ENCODE measurements around the gene CPAMD8. TPM values are rescaled to one million over a fixed set of nuclear protein-coding genes. Genes with fewer than 3 reads are reported as not detected.

The CPAMD8 gene
- total and polyA plus RNA-seq, 5 experiments from 2014 or later, result 0.89 to 7.5 (median 2.1) TPM

- H3K27me3 Mint-ChIP-seq, result peaks cover 0 to 2% (median 0%) of the 10 kb centered on the region in 5 donors
- no peaks in the 10 kb centered on the region for H3K36me3 Mint-ChIP-seq
- POLR2A ChIA-PET, result no interaction called here
- DNase-seq (peak in 1 of 10 donors; percentile 56), ATAC-seq (no peak)
- no peak overlapping the region for H3K27ac Mint-ChIP-seq
- H3K4me3 Mint-ChIP-seq, result no peak overlapping the region
- H3K9me3 Mint-ChIP-seq, result no peaks in the 10 kb centered on the region
- peaks cover 8 to 23% (median 21%) of the 10 kb centered on the region in 4 donors for H3K4me1 Mint-ChIP-seq
Observed at GRCh38 chr19:16902545-16902944, 124.1 kb downstream of the CPAMD8 start.

DNA sequence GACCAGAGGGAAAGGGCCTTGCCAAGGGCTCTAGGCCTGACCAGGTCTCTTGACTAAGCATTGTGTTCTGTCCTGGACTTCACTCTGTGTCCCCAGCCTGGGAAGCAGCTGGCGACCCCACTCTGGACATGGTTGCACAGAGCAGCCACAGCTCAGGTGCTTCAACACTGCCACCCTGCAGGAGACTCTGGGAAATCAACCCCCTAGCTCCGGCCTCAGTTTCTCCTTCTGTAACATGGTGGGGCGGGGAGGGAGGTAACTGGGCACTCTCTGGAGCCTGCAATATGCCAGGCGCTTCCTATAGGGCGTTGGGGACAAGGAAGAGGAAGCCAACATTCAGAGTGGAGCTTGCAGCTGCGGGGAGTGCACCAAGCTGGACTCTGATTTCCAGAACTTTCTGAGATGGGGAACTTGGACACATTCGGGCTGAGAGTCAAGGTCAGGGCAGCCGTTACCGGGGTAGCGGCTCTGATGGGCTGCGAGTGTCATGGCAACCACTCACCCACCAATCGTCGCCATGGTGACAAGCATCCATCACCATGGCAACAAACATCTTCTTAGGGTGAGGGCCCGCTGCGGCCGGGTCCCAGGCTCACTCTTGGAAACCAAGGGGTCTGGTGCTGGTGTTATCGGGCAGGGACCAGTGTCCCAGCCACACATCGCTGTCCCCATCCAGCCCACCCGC is 125.0 kb downstream of the CPAMD8 start:
- Mint-ChIP-seq H3K4me3 (no peak overlapping the region), H3K27ac (no peak overlapping the region), H3K4me1 (peaks cover 8 to 23% (median 21%) of the 10 kb centered on the region in 4 donors), H3K27me3 (peaks cover 0 to 2% (median 0%) of the 10 kb centered on the region in 5 donors), H3K9me3 (no peaks in the 10 kb centered on the region), H3K36me3 (no peaks in the 10 kb centered on the region)
- POLR2A ChIA-PET, result no interaction called here
- ATAC-seq, result no peak
- peak in 1 of 10 donors; percentile 59 for DNase-seq

DNA sequence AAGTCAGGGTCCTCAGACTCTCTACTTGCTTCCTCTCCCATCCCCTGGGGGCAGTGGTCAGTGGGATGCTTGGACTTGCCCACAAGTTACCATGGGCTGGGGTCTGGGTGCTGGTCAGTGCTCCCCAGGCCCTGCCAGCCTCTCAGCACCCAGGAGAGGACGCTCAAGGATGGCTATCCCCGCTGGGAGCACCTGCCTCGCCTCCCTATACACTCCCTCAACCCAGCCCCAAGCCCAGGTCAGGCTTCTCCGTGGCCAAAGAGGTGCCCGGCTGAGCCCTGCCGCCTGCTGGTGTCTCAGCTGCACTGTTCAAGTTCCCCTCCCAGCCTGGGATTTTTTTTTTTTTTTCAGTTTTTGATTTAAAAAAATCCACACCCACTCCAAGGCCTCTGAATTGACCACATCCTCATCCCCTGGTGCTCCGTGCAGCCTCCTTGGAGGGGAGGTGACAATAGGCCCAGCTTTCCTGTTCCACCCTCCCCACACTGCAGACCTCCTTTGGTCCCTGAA is 127.0 kb downstream of the CPAMD8 start:
- Mint-ChIP-seq H3K27ac (peak overlapping the region in 7 of 10 donors; percentile 43 to 88 (median 57)), H3K27me3 (peaks cover 0 to 4% (median 3%) of the 10 kb centered on the region in 5 donors), H3K36me3 (no peaks in the 10 kb centered on the region), H3K4me3 (peak overlapping the region in 7 of 10 donors; percentile 41 to 78 (median 48)), H3K4me1 (peaks cover 10 to 29% (median 27%) of the 10 kb centered on the region in 4 donors), H3K9me3 (no peaks in the 10 kb centered on the region)
- ATAC-seq, result peak in 1 of 2 donors; percentile 18
- DNase-seq, result peak in 1 of 10 donors; percentile 9
- POLR2A ChIA-PET, result no interaction called here

- Mint-ChIP-seq H3K4me1 (peaks cover 12 to 35% (median 33%) of the 10 kb centered on the region in 4 donors), H3K9me3 (no peaks in the 10 kb centered on the region)
Observed at GRCh38 chr19:16898361-16899015, 128.1 kb downstream of the CPAMD8 start.

DNA sequence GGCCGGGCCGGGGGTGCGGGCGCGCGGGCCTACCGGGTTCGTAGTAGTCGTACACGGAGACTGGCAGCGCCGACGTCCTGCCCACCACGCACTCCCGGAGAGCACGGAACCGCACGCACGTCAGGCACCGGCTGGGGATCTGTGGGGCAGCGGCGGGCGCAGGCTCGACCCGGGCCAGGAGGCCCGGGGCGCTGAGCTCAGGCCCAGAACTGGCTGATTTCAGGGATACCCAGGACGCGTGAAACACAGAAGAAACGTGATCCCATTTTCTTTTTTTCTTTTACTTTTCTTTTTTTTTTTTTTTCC is 128.8 kb downstream of the CPAMD8 start:
- peak overlapping the region; percentile 58 to 84 (median 79) for H3K4me3 Mint-ChIP-seq
- POLR2A ChIA-PET, result no interaction called here
- ATAC-seq, result peak; percentile 48 to 58
- peaks cover 14 to 41% (median 39%) of the 10 kb centered on the region in 4 donors for H3K4me1 Mint-ChIP-seq
- no peaks in the 10 kb centered on the region for H3K9me3 Mint-ChIP-seq
- H3K27me3 Mint-ChIP-seq, result peaks cover 0 to 9% (median 3%) of the 10 kb centered on the region in 5 donors
- DNase-seq, result peak in 3 of 10 donors; percentile 11 to 32 (median 25)
- no peaks in the 10 kb centered on the region for H3K36me3 Mint-ChIP-seq
- peak overlapping the region in 2 of 10 donors; percentile 29 to 72 for H3K27ac Mint-ChIP-seq

More at GRCh38 chr19:16898361-16899015, 128.1 kb downstream of the CPAMD8 start:
- Mint-ChIP-seq H3K27me3 (peaks cover 0 to 6% (median 3%) of the 10 kb centered on the region in 5 donors), H3K36me3 (no peaks in the 10 kb centered on the region), H3K27ac (peak overlapping the region in 5 of 10 donors; percentile 19 to 88 (median 44)), H3K4me3 (peak overlapping the region; percentile 68 to 84 (median 79))
- no peak for ATAC-seq
- POLR2A ChIA-PET, result interaction anchor here (0.6 kb wide), 1 partner anchor 67 kb away, joined by 5 read pairs; no protein-coding TSS in a partner anchor
- no peak for DNase-seq

DNA sequence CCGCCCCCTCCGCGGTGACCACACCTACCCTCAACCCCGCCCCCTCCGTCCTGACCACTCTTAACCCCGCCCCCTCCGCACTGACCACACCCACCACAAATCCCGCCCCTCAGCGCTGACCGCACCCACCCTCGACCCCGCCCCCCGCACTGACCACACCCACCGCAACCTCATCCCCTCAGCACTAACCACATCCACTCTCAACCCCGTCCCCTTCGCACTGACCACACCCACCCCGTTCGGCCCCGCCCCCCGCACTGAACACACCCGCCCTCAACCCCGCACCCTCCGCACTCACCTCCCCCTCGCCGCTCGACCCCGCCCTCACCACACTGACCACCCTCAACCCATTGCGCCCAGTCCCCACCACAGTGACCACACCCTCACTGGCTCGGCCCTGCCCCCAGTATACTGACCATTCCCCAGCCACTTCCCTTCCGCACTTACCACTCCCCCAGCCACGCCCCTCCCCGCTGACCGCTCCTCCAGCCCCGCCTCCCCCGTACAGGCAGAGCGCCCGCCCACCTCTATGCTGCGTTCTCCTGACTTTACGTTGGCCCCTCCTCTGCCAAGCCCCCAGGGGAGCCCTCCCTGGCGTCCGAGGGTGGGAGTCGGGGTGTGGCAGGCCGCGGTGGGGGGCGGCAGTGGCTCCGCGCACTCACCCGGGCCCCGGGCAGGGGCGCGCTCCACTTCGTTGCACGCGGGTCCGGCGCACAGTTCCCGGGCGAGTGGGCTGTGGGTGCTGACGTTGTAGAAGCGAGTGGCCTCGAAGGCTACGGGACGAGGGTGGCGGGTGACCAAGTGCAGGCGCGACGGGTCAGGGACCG is 129.4 kb downstream of the CPAMD8 start:
- peak; percentile 56 to 59 for ATAC-seq
- DNase-seq, result peak; percentile 28 to 79 (median 48)
- H3K36me3 Mint-ChIP-seq, result no peaks in the 10 kb centered on the region
- peaks cover 0 to 14% (median 3%) of the 10 kb centered on the region in 5 donors for H3K27me3 Mint-ChIP-seq
- no peaks in the 10 kb centered on the region for H3K9me3 Mint-ChIP-seq
- POLR2A ChIA-PET, result interaction anchor here (0.6 kb wide), 1 partner anchor 122 kb away, joined by 3 read pairs; no protein-coding TSS in a partner anchor
- peak overlapping the region in 2 of 10 donors; percentile 29 to 51 for H3K27ac Mint-ChIP-seq
- H3K4me1 Mint-ChIP-seq, result peaks cover 14 to 47% (median 40%) of the 10 kb centered on the region in 4 donors
- peak overlapping the region; percentile 22 to 83 (median 72) for H3K4me3 Mint-ChIP-seq

DNA sequence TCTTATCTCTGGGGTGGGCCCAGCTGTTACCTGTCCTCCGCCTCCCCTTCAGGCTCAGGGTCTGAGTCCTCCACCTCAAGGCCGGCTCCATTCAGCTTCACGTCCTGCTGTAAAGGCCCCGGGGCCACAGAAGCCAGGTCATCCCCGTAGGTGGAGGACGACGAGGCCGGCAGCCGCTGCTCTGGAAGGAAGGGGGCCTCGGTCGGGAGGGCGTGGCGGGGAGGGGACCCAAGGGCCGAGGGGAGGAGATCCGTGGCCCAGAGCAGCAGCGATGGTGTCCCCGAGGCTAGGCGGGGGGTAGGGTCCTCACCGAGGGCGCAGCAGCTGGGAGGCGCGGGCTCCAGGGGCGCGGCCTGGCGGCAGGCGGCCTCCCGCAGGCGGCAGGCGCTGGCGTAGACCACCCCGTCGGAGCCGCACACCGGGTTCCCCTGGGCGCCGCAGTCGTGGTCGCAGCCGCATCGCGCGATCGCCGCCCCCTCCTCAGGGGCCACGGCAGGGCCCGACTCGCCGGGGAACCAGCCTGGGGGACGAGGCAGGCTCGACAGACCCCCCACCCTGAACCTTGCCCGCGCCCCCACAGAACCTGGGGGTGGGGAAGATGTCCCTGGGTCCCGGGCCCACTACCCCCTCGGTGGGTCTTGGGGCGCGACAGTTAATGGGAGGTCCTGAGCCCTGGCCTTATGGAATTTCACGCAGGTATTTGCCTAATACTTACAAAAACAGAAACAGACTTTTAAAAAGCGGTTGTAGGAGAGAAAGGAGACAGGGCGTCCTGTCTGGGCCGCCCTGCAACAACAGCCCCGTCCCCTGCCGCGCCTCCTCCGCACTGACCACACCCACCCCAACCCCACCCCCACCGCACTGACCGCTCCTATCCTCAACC is 130.2 kb downstream of the CPAMD8 start:
- Mint-ChIP-seq H3K9me3 (no peaks in the 10 kb centered on the region), H3K4me1 (peaks cover 14 to 47% (median 40%) of the 10 kb centered on the region in 4 donors), H3K27me3 (peaks cover 0 to 17% (median 3%) of the 10 kb centered on the region in 5 donors), H3K27ac (peak overlapping the region in 3 of 10 donors; percentile 51 to 72 (median 59)), H3K36me3 (no peaks in the 10 kb centered on the region), H3K4me3 (peak overlapping the region; percentile 55 to 82 (median 70))
- DNase-seq (peak in 5 of 10 donors; percentile 2 to 54 (median 10)), ATAC-seq (peak; percentile 19 to 45)
- POLR2A ChIA-PET, result interaction anchor here (0.6 kb wide), 1 partner anchor 123 kb away, joined by 3 read pairs; no protein-coding TSS in a partner anchor

- POLR2A ChIA-PET, result no interaction called here
- Mint-ChIP-seq H3K9me3 (no peaks in the 10 kb centered on the region), H3K4me3 (peak overlapping the region; percentile 2 to 72 (median 52)), H3K4me1 (peaks cover 14 to 47% (median 40%) of the 10 kb centered on the region in 4 donors), H3K36me3 (no peaks in the 10 kb centered on the region), H3K27me3 (peaks cover 0 to 19% (median 3%) of the 10 kb centered on the region in 5 donors), H3K27ac (peak overlapping the region in 4 of 10 donors; percentile 21 to 75 (median 63))
- DNase-seq (peak in 1 of 10 donors; percentile 58), ATAC-seq (no peak)
Observed at GRCh38 chr19:16895467-16896145, 131.0 kb downstream of the CPAMD8 start.

DNA sequence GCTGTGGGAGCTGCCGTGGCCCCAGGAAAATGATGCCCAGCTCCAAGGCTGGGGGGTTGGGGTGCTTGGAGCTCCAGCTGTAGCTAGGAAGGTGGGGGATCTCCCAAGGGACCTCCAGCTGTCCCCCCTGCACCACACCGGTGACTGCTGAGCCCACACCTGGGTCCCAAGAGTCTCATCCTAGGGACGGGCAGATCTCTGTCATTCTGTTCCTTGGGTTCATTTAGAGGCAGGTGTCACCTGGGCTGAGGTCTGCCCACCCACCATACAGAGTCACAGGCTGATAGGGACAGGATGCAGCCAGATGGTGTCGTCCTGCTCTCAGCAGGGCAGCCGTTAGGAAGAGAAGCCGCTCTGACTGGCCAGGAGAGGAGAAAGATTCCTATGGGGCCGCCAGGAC is 132.5 kb downstream of the CPAMD8 start:
- DNase-seq (no peak), ATAC-seq (no peak)
- Mint-ChIP-seq H3K4me1 (peaks cover 11 to 41% (median 32%) of the 10 kb centered on the region in 4 donors), H3K27me3 (peaks cover 0 to 24% (median 3%) of the 10 kb centered on the region in 5 donors), H3K9me3 (no peaks in the 10 kb centered on the region), H3K4me3 (peak overlapping the region in 2 of 10 donors; percentile 18 to 49), H3K27ac (peak overlapping the region in 1 of 10 donors; percentile 55), H3K36me3 (no peaks in the 10 kb centered on the region)
- POLR2A ChIA-PET, result interaction anchor here (0.6 kb wide), 1 partner anchor 16 kb away, joined by 3 read pairs; no protein-coding TSS in a partner anchor

- Mint-ChIP-seq H3K4me1 (peaks cover 14 to 40% (median 32%) of the 10 kb centered on the region in 4 donors), H3K36me3 (no peaks in the 10 kb centered on the region), H3K4me3 (peak overlapping the region in 3 of 10 donors; percentile 31 to 63 (median 49)), H3K27ac (peak overlapping the region in 2 of 10 donors; percentile 53 to 55), H3K9me3 (no peaks in the 10 kb centered on the region), H3K27me3 (peaks cover 0 to 27% (median 3%) of the 10 kb centered on the region in 5 donors)
- POLR2A ChIA-PET, result interaction anchor here (0.6 kb wide), 1 partner anchor 16 kb away, joined by 3 read pairs; no protein-coding TSS in a partner anchor
- DNase-seq (peak in 2 of 10 donors; percentile 11 to 23), ATAC-seq (no peak)
Observed at GRCh38 chr19:16893686-16893989, 133.0 kb downstream of the CPAMD8 start.

All from naive thymus-derived CD8-positive, alpha-beta T cell (primary cell).